OCI-LY7 (cell line): ENCODE data around the gene MUC22. TPM values are rescaled to one million over a fixed set of nuclear protein-coding genes. Genes with fewer than 3 reads are reported as not detected.

ENCODE experiments used
- BruUV-seq: library from RNA; stranded (reverse); fragments of 400-500 nt; replicated peaks from 2 replicates; lab custom pipeline; 2021; lab: Mats Ljungman, UMichigan
- CTCF ChIA-PET: fragments of 300-600 bp; sonication (Branson Sonifier 250); formaldehyde crosslinking; loops from one replicate; lab custom pipeline; 2022; ENCODE audit warnings: antibody characterized with exemption; ENCODE audit not compliant: unreplicated experiment; lab: Charles Lee
- POLR2A ChIA-PET: fragments of 300-600 bp; sonication (Branson Sonifier 250); formaldehyde crosslinking; loops from one replicate; lab custom pipeline; 2022; ENCODE audit warnings: antibody characterized with exemption; lab: Charles Lee
- DNase-seq: peaks from one replicate; pipeline ENCODE4 v3.0.0-alpha.2; 2015; ENCODE audit warnings: low spot score
- H2AFZ ChIP-seq: fragments of 200-600 bp; sonication (generic), shearing (Covaris generic); 2 replicates; pipeline ENCODE4 v1.6.1; 2014; ENCODE audit warnings: mild to moderate bottlenecking, antibody characterized with exemption, low read length, moderate library complexity
- H3K27ac ChIP-seq: fragments of 200-600 bp; sonication (generic); 2 replicates; pipeline ENCODE4 v1.5.1; 2014; ENCODE audit warnings: mixed run types, low read depth, mild to moderate bottlenecking, moderate library complexity, low read length, inconsistent platforms; ENCODE audit not compliant: poor library complexity, severe bottlenecking
- H3K36me3 ChIP-seq: fragments of 200-600 bp; sonication (generic); 2 replicates; pipeline ENCODE4 v1.6.1; 2014; ENCODE audit warnings: mild to moderate bottlenecking, antibody characterized with exemption, low read length, moderate library complexity, mixed read lengths; ENCODE audit not compliant: insufficient read depth
- H3K4me1 ChIP-seq: fragments of 200-600 bp; sonication (generic); 2 replicates; pipeline ENCODE4 v1.5.1; 2014; ENCODE audit warnings: mild to moderate bottlenecking, low read length; ENCODE audit not compliant: insufficient read depth, poor library complexity, severe bottlenecking
- H3K4me2 ChIP-seq: fragments of 200-600 bp; sonication (generic); 2 replicates; pipeline ENCODE4 v1.6.1; 2014; ENCODE audit warnings: mild to moderate bottlenecking, low read length
- H3K4me3 ChIP-seq: fragments of 200-600 bp; sonication (generic); 2 replicates; pipeline ENCODE4 v1.5.1; 2014; ENCODE audit warnings: mild to moderate bottlenecking, low read depth, low read length; ENCODE audit not compliant: poor library complexity, severe bottlenecking
- H3K79me2 ChIP-seq: fragments of 200-600 bp; sonication (generic); 2 replicates; pipeline ENCODE4 v1.6.1; 2016; ENCODE audit warnings: low read depth, mild to moderate bottlenecking, low read length, moderate library complexity, mixed read lengths; ENCODE audit not compliant: insufficient read depth
- H3K9me2 ChIP-seq: fragments of 200-600 bp; sonication (generic); 2 replicates; pipeline ENCODE4 v1.6.1; 2016; ENCODE audit warnings: mild to moderate bottlenecking, low read length, mixed read lengths; ENCODE audit not compliant: insufficient read depth
- H3K9me3 ChIP-seq: fragments of 200-600 bp; sonication (generic); 2 replicates; pipeline ENCODE4 v1.6.1; 2014; ENCODE audit warnings: mild to moderate bottlenecking, mixed run types, low read length, mixed read lengths
- H4K20me1 ChIP-seq: fragments of 200-600 bp; sonication (generic); 2 replicates; pipeline ENCODE4 v1.6.1; 2014; ENCODE audit warnings: mild to moderate bottlenecking, antibody characterized with exemption, low read length, moderate library complexity, mixed read lengths; ENCODE audit not compliant: insufficient read depth
- EZH2phosphoT487 ChIP-seq: fragments of 200-600 bp; sonication (generic); IDR thresholded peaks from 2 replicates; pipeline ENCODE4 v1.6.1; 2018; ENCODE audit warnings: low read depth, borderline replicate concordance, mild to moderate bottlenecking, mixed run types, antibody characterized with exemption, low read length, moderate library complexity, mixed read lengths
- intact Hi-C: fragments of 100-400 bp; cut with micrococcal nuclease; formaldehyde crosslinking; loops from one replicate; pipeline ENCODE4 v1.10.0; 2022; ENCODE audit not compliant: unreplicated experiment
- total RNA-seq, 2 experiments: library from RNA; depleted of rRNA in 1 of 2; stranded (reverse); fragments of >200 nt in 1 of 2; shearing (Covaris generic) in 1 of 2; gene quantifications; 2 replicates each; pipeline ENCODE4 v1.2.3, GENCODE V29; 2014 to 2022
- TF ChIP-seq, protein P1 (sequence below): fragments of 200-600 bp; sonication (generic); conservative IDR thresholded peaks from 2 replicates; pipeline ENCODE4 v1.5.1; 2014; ENCODE audit warnings: mild to moderate bottlenecking, antibody characterized with exemption, low read length, moderate library complexity, mixed read lengths

Gene MUC22
- total RNA-seq, 2 experiments from 2014 or later, result not detected

DNA sequence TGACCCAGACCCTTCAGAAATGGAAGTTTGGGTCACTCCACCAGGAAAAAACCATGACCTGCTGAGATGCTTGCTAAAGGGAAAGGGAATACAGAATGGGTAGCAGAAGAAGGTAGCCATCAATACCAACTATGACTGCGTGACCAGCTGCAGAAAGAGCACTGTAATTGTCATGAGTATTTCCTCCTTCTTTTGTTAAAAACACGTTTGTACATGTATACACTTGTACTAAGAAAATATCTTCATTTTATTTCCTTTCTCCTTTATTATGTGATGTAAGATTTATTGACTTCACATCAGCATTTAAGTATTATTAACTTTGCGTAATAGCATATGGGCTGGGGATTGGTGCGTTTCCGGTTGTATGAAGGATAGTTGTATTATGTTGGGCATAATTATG is 39.3 kb upstream of the MUC22 start:
- H3K79me2 ChIP-seq, result no peaks in the 10 kb centered on the region
- H3K4me2 ChIP-seq, result no peak overlapping the region
- no peaks in the 10 kb centered on the region for H3K9me3 ChIP-seq
- H3K27ac ChIP-seq, result no peak overlapping the region
- BruUV-seq, result no TSS peak
- H3K4me1 ChIP-seq, result no peaks in the 10 kb centered on the region
- ChIA-PET POLR2A (no interaction called here), CTCF (no interaction called here)
- no peak for DNase-seq
- no peak overlapping the region for H3K4me3 ChIP-seq
- TF ChIP-seq, protein P1, sequence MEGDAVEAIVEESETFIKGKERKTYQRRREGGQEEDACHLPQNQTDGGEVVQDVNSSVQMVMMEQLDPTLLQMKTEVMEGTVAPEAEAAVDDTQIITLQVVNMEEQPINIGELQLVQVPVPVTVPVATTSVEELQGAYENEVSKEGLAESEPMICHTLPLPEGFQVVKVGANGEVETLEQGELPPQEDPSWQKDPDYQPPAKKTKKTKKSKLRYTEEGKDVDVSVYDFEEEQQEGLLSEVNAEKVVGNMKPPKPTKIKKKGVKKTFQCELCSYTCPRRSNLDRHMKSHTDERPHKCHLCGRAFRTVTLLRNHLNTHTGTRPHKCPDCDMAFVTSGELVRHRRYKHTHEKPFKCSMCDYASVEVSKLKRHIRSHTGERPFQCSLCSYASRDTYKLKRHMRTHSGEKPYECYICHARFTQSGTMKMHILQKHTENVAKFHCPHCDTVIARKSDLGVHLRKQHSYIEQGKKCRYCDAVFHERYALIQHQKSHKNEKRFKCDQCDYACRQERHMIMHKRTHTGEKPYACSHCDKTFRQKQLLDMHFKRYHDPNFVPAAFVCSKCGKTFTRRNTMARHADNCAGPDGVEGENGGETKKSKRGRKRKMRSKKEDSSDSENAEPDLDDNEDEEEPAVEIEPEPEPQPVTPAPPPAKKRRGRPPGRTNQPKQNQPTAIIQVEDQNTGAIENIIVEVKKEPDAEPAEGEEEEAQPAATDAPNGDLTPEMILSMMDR, result no peak
- TF ChIP-seq EZH2phosphoT487, result no peak
- H2AFZ ChIP-seq, result no peak overlapping the region
- intact Hi-C loops, result no loop called here
- H3K9me2 ChIP-seq, result no peaks in the 10 kb centered on the region
- H4K20me1 ChIP-seq, result no peaks in the 10 kb centered on the region
- no peaks in the 10 kb centered on the region for H3K36me3 ChIP-seq

DNA sequence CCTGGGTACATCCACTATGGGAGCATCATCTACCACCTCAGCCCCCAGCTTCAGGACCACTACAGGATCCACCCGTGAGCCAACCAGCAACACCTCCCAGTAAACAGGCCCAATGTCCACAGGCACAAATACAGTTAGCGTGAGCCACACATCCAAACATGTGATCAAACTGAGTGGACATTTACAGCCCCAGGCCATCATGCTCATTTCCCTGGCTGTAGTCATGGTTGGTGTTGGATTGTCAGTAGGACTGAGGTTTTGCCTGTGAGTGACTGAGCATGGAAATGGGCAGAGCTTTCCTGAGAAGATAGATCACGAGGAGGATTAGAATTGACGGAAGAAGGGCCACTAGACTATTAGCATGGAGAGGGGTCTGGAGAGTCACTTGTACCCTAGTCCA is 37.5 kb upstream of the MUC22 start:
- Histone ChIP-seq H4K20me1 (no peaks in the 10 kb centered on the region), H3K27ac (no peak overlapping the region), H3K4me2 (no peak overlapping the region), H3K9me2 (no peaks in the 10 kb centered on the region), H3K79me2 (no peaks in the 10 kb centered on the region), H3K9me3 (no peaks in the 10 kb centered on the region), H3K4me3 (no peak overlapping the region), H3K4me1 (no peaks in the 10 kb centered on the region), H2AFZ (no peak overlapping the region), H3K36me3 (no peaks in the 10 kb centered on the region)
- intact Hi-C loops, result no loop called here
- POLR2A ChIA-PET, result no interaction called here
- TF ChIP-seq, protein P1, result no peak
- no peak for TF ChIP-seq EZH2phosphoT487
- DNase-seq, result no peak
- CTCF ChIA-PET, result no interaction called here
- BruUV-seq, result no TSS peak

- no peak overlapping the region for H3K4me2 ChIP-seq
- TF ChIP-seq, protein P1, result 0 out of 2 replicates have a peak, but pooled peaks have one; percentile 18
- TF ChIP-seq EZH2phosphoT487, result no peak
- H4K20me1 ChIP-seq, result no peaks in the 10 kb centered on the region
- ChIA-PET CTCF (no interaction called here), POLR2A (no interaction called here)
- H3K36me3 ChIP-seq, result no peaks in the 10 kb centered on the region
- no peak for DNase-seq
- H3K27ac ChIP-seq, result no peak overlapping the region
- no peak overlapping the region for H3K4me3 ChIP-seq
- intact Hi-C loops, result no loop called here
- no peaks in the 10 kb centered on the region for H3K4me1 ChIP-seq
- H2AFZ ChIP-seq, result no peak overlapping the region
- no peaks in the 10 kb centered on the region for H3K9me2 ChIP-seq
- no TSS peak for BruUV-seq
- no peaks in the 10 kb centered on the region for H3K9me3 ChIP-seq
- H3K79me2 ChIP-seq, result no peaks in the 10 kb centered on the region
Observed at GRCh38 chr6:30974490-30975252, 35.6 kb upstream of the MUC22 start.
